GM23248 (cell line): ENCODE measurements around the gene ITGB1BP1. TPM values are rescaled to one million over a fixed set of nuclear protein-coding genes. Genes with fewer than 3 reads are reported as not detected.

ENCODE experiments used
- DNase-seq: peaks from one replicate; pipeline ENCODE4 v3.0.0-alpha.2; 2015
- H2AFZ ChIP-seq: fragments of 200-600 bp; sonication (generic); 2 replicates; pipeline ENCODE4 v1.6.1; 2016; ENCODE audit warnings: antibody characterized with exemption
- H3F3A ChIP-seq: fragments of 200-600 bp; sonication (generic); 2 replicates; pipeline ENCODE4 v1.6.1; 2016; ENCODE audit warnings: mild to moderate bottlenecking, antibody characterized with exemption, mixed run types; ENCODE audit not compliant: insufficient read depth
- H3K27ac ChIP-seq: fragments of 200-600 bp; sonication (generic); 2 replicates; pipeline ENCODE4 v1.5.1; 2016; ENCODE audit warnings: mild to moderate bottlenecking
- H3K27me3 ChIP-seq: fragments of 200-600 bp; sonication (generic); replicated peaks from 2 replicates; pipeline ENCODE4 v1.6.1; 2016; ENCODE audit warnings: mild to moderate bottlenecking; ENCODE audit not compliant: insufficient read depth
- H3K36me3 ChIP-seq: fragments of 200-600 bp; sonication (generic); 2 replicates; pipeline ENCODE4 v1.6.1; 2016; ENCODE audit warnings: low read depth, mild to moderate bottlenecking
- H3K4me1 ChIP-seq: fragments of 200-600 bp; sonication (generic); 2 replicates; pipeline ENCODE4 v1.6.1; 2016; ENCODE audit warnings: mild to moderate bottlenecking; ENCODE audit not compliant: insufficient read depth
- H3K4me2 ChIP-seq: fragments of 200-600 bp; sonication (generic); one replicate; pipeline ENCODE4 v1.6.1; 2016; ENCODE audit warnings: mild to moderate bottlenecking; ENCODE audit not compliant: unreplicated experiment
- H3K4me3 ChIP-seq: fragments of 200-600 bp; sonication (generic); 2 replicates; pipeline ENCODE4 v1.5.1; 2016; ENCODE audit warnings: mild to moderate bottlenecking
- H3K79me2 ChIP-seq: fragments of 200-600 bp; sonication (generic); 2 replicates; pipeline ENCODE4 v1.6.1; 2016; ENCODE audit warnings: mild to moderate bottlenecking; ENCODE audit not compliant: insufficient read depth
- H3K9ac ChIP-seq: fragments of 200-600 bp; sonication (generic); 2 replicates; pipeline ENCODE4 v1.6.1; 2016; ENCODE audit warnings: mild to moderate bottlenecking
- H3K9me2 ChIP-seq: fragments of 200-600 bp; sonication (generic); 2 replicates; pipeline ENCODE4 v1.6.1; 2016; ENCODE audit warnings: mixed run types, mild to moderate bottlenecking, moderate library complexity; ENCODE audit not compliant: insufficient read depth
- H3K9me3 ChIP-seq: fragments of 200-600 bp; sonication (generic); one replicate; pipeline ENCODE4 v1.6.1; 2017; ENCODE audit warnings: low read depth
- H4K20me1 ChIP-seq: fragments of 200-600 bp; sonication (generic); 2 replicates; pipeline ENCODE4 v1.6.0; 2016; ENCODE audit not compliant: insufficient read depth
- EZH2 ChIP-seq: fragments of 200-600 bp; sonication (generic); IDR thresholded peaks from 2 replicates; pipeline ENCODE4 v1.6.1; 2018; ENCODE audit warnings: antibody characterized with exemption, mild to moderate bottlenecking; ENCODE audit not compliant: insufficient read depth, poor library complexity, severe bottlenecking
- EZH2phosphoT487 ChIP-seq: fragments of 200-600 bp; sonication (generic); IDR thresholded peaks from 2 replicates; pipeline ENCODE4 v1.6.1; 2018; ENCODE audit warnings: antibody characterized with exemption, moderate library complexity, mild to moderate bottlenecking, low read depth; ENCODE audit not compliant: insufficient read depth
- WGBS, 2 experiments: methylation state at CpG; one replicate each; pipeline ENCODE4 v1.1.6; 2015 to 2017; ENCODE audit warnings: low lambda C conversion rate in 2 of 2, low coverage in 1 of 2; ENCODE audit errors: missing lambda C conversion rate in 2 of 2; 5-methylcytosine and 5-hydroxymethylcytosine counted together
- in situ Hi-C: fragments of 300-500 bp; cut with MboI; formaldehyde crosslinking; loops from 2 replicates; pipeline ENCODE4 v1.15.0; 2020
- polyA plus RNA-seq: library from polyadenylated mRNA; unstranded; fragments of >200 nt; fragmentation: Nextera tagmentation; extraction: Ambion mirVana; gene quantifications from 2 replicates; pipeline ENCODE4 v1.2.1, GENCODE V29; 2016
- total RNA-seq: library from RNA; depleted of rRNA; stranded (reverse); fragments of >200 nt; shearing (Covaris generic); gene quantifications from 2 replicates; pipeline ENCODE4 v1.2.3, GENCODE V29; 2014

ITGB1BP1 gene
- total and polyA plus RNA-seq, 2 experiments from 2014 or later = 39.0 to 289 TPM

GRCh38 chr2:9462313-9462712 is 39.0 kb upstream of the ITGB1BP1 start:
- WGBS, 2 experiments = 95 to 99% methylated on average over 5 of the region's 5 CpGs
- Histone ChIP-seq H3K9me2 (no peaks in the 10 kb centered on the region), H4K20me1 (no peaks in the 10 kb centered on the region), H3F3A (no peaks in the 10 kb centered on the region), H3K9ac (no peak overlapping the region), H2AFZ (no peak overlapping the region), H3K27ac (no peak overlapping the region), H3K4me2 (no peak overlapping the region), H3K9me3 (no peaks in the 10 kb centered on the region), H3K79me2 (no peaks in the 10 kb centered on the region), H3K4me1 (no peaks in the 10 kb centered on the region), H3K27me3 (no peaks in the 10 kb centered on the region), H3K36me3 (peaks cover 12% of the 10 kb centered on the region; the same call in 1 of the 2 replicates), H3K4me3 (no peak overlapping the region)
- in situ Hi-C loops = no loop called here
- no peak for TF ChIP-seq EZH2phosphoT487
- no peak for TF ChIP-seq EZH2
- no peak for DNase-seq

DNA sequence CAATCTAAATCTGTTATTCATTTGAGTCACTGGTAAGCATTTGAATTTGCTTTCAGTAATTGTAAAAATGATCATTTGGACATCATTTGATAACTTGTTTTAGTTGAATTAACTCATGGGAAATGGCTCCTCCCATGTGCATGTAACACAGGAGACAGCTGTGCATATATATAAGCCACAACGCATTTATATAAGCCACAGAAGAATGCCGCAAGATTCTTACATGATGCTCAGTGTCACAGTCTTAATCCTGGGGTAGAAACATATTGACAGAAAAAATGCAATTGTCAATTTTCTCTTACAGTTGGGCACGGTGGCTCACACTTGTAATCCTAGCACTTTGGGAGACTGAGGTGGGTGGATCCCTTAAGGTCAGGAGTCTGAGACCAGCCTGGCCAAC is 37.8 kb upstream of the ITGB1BP1 start:
- H3K36me3 ChIP-seq = peaks cover 15% of the 10 kb centered on the region; the same call in 1 of the 2 replicates
- H3K9me2 ChIP-seq = no peaks in the 10 kb centered on the region
- no peak overlapping the region for H3K27ac ChIP-seq
- no peaks in the 10 kb centered on the region for H3K4me1 ChIP-seq
- H3K79me2 ChIP-seq = no peaks in the 10 kb centered on the region
- no peak overlapping the region for H2AFZ ChIP-seq
- in situ Hi-C loops = no loop called here
- no peak overlapping the region for H3K4me3 ChIP-seq
- no peaks in the 10 kb centered on the region for H3K9me3 ChIP-seq
- no peaks in the 10 kb centered on the region for H4K20me1 ChIP-seq
- no peak overlapping the region for H3K9ac ChIP-seq
- no peaks in the 10 kb centered on the region for H3F3A ChIP-seq
- no peak for DNase-seq
- no peak overlapping the region for H3K4me2 ChIP-seq
- H3K27me3 ChIP-seq = no peaks in the 10 kb centered on the region
- 64 to 65% methylated on average over 3 of the region's 3 CpGs for WGBS, 2 experiments
- TF ChIP-seq EZH2 (no peak), EZH2phosphoT487 (no peak)

- Histone ChIP-seq H3K4me1 (no peaks in the 10 kb centered on the region), H2AFZ (no peak overlapping the region), H3K9me2 (no peaks in the 10 kb centered on the region), H3K27ac (no peak overlapping the region), H3K4me2 (no peak overlapping the region), H3F3A (no peaks in the 10 kb centered on the region), H3K79me2 (no peaks in the 10 kb centered on the region), H3K27me3 (no peaks in the 10 kb centered on the region), H3K9me3 (no peaks in the 10 kb centered on the region), H3K4me3 (no peak overlapping the region), H4K20me1 (no peaks in the 10 kb centered on the region), H3K9ac (no peak overlapping the region), H3K36me3 (peaks cover 15% of the 10 kb centered on the region; the same call in 1 of the 2 replicates)
- no peak for TF ChIP-seq EZH2
- no peak for TF ChIP-seq EZH2phosphoT487
- DNase-seq = no peak
- 96 to 97% methylated on average over 3 of the region's 3 CpGs for WGBS, 2 experiments
- in situ Hi-C loops = no loop called here
Observed at GRCh38 chr2:9460441-9461017, 37.2 kb upstream of the ITGB1BP1 start.

DNA sequence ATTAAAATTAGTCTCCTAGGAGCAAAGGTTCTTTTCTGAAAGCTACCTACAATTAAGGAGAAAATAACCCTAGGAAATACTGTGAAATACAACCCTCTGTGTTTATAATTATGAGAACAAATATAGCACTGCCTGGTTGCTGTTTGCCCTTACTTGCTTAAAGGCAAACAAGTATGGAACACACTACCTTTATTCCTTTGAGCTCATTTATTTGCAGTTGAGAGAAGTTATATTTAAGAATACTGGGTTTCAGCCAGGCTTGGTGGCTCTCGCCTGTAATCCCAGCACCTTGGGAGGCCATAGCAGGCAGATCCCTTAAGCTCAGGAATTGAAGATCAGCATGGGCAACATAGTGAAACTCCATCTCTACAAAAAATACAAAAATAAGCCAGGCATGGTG is 27.9 kb upstream of the ITGB1BP1 start:
- H3K9me2 ChIP-seq = no peaks in the 10 kb centered on the region
- in situ Hi-C loops = no loop called here
- H3K4me2 ChIP-seq = no peak overlapping the region
- no peak overlapping the region for H2AFZ ChIP-seq
- no peaks in the 10 kb centered on the region for H3K4me1 ChIP-seq
- H3K36me3 ChIP-seq = 0 out of 2 replicates have a peak, but pooled peaks cover 17% of the 10 kb centered on the region
- no peaks in the 10 kb centered on the region for H3F3A ChIP-seq
- WGBS, 2 experiments = 90 to 93% methylated on average over 1 of the region's 1 CpG
- no peak for DNase-seq
- no peaks in the 10 kb centered on the region for H3K79me2 ChIP-seq
- no peaks in the 10 kb centered on the region for H3K27me3 ChIP-seq
- H4K20me1 ChIP-seq = no peaks in the 10 kb centered on the region
- no peak overlapping the region for H3K9ac ChIP-seq
- TF ChIP-seq EZH2 (no peak), EZH2phosphoT487 (no peak)
- H3K4me3 ChIP-seq = no peak overlapping the region
- no peaks in the 10 kb centered on the region for H3K9me3 ChIP-seq
- H3K27ac ChIP-seq = no peak overlapping the region

GRCh38 chr2:9445089-9445488 is 21.8 kb upstream of the ITGB1BP1 start:
- no peak overlapping the region for H3K9ac ChIP-seq
- no peak overlapping the region for H3K27ac ChIP-seq
- H3K4me3 ChIP-seq = no peak overlapping the region
- no peak for DNase-seq
- H4K20me1 ChIP-seq = no peaks in the 10 kb centered on the region
- no peaks in the 10 kb centered on the region for H3K27me3 ChIP-seq
- H3K79me2 ChIP-seq = no peaks in the 10 kb centered on the region
- H3K4me1 ChIP-seq = peaks cover 9% of the 10 kb centered on the region
- no peak overlapping the region for H3K4me2 ChIP-seq
- no peaks in the 10 kb centered on the region for H3K9me3 ChIP-seq
- peaks cover 17% of the 10 kb centered on the region for H3F3A ChIP-seq
- 89 to 90% methylated on average over 7 of the region's 7 CpGs for WGBS, 2 experiments
- no peak overlapping the region for H2AFZ ChIP-seq
- peaks cover 11% of the 10 kb centered on the region for H3K36me3 ChIP-seq
- TF ChIP-seq EZH2 = no peak
- no peak for TF ChIP-seq EZH2phosphoT487
- in situ Hi-C loops = no loop called here
- no peaks in the 10 kb centered on the region for H3K9me2 ChIP-seq
